Inflammatory macrophage (primary cell): ENCODE measurements around the gene RRAGD.

Source experiments
- DNase-seq, 2 donors: peaks; one replicate each; pipeline ENCODE4 v3.0.0-alpha.2; 2020 to 2022

RRAGD gene

GRCh38 chr6:89339565-89339964 is 72.5 kb downstream of the RRAGD start:
- DNase-seq, result no peak

GRCh38 chr6:89335164-89335563 is 76.9 kb downstream of the RRAGD start:
- no peak for DNase-seq

GRCh38 chr6:89330910-89331309 is 81.2 kb downstream of the RRAGD start:
- no peak for DNase-seq

GRCh38 chr6:89328976-89329375 is 83.1 kb downstream of the RRAGD start:
- no peak for DNase-seq

- DNase-seq, result no peak
Measured at GRCh38 chr6:89324304-89324703, 87.8 kb downstream of the RRAGD start.

DNA sequence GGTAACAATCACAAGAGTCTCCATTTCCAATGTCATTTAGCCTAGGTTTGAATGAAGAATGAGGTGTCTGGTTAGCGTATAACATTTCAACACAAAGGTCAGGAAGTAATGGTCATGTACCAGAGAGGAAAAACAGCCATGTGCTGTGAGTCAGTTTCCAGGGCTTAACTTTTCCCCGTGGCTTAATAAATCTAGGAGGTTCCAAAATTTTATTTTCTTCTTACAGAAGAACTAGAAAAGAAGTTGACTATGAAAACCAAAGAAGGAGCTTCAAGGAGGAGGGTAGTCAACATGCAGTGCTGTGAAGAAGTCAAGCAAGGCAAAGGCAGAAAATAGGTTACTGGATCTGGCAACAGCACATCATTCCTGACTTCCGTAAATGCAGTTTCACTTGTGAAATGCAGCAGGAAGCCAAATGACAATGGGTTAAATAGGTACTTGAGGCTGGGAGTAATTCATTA is 88.5 kb downstream of the RRAGD start:
- DNase-seq, result peak; percentile 62 to 67

DNA sequence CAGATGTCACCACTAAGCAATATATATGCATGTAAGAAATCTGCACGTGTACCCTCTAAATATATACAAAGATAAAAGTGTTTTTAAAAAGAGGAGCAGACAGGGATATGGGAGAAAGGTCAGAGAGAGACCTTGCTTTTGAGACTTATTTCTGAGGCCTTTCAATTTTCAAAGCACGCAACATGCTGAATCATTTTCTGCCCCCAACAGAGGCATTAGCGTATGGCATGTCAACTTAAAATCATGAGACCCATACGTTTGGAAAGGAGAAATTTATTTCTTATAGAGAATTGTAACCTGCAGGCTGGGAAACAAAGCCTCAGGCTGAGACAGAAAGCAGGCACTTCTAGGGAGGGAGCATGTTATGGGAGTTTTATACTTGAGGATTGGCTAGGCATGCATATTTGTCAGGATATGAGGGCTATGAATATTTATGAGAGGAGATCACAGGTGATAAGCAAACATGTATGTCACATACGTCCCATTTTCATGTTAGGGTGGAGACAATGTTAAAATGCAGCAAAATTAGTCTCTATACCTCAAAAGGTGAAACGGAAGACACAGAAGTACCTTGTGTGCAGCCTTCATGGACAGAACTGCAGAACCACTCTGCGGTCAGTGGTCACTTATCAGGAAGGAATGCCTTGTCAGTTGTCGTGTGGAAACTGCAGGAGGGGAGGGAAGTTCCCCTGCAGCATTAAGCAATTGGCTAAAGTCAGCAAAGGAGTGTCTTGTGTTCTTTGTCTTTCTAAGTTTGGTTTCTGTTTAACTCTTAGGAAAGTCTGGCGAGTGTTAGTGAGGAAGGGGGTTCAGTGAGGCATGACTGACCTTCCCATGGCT is 90.7 kb downstream of the RRAGD start:
- peak; percentile 88 to 91 for DNase-seq

DNA sequence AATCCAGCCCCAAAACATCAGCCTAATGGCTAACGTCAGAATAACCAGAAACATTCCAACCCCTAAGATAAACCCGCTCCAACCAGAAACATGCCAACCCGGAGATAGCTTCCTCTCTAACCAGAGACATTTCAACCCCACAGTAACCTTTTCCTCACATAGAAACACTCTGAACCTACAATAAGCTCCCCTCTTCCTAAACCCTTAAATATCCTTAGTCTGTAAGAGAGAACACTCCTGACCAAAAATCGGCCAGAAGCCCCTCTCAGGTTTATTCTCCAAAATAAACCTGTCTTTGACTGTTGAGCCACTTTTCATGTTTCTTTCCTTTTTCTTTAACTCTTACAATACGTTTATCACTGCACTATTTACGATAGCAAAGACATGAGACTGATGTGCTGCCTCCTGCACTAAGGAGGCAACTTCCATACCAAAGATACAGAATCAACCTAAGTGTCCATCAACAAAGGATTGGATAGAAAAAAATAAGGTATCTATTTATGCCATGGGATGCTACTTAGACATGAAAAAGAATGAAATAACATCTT is 92.0 kb downstream of the RRAGD start:
- no peak for DNase-seq

DNA sequence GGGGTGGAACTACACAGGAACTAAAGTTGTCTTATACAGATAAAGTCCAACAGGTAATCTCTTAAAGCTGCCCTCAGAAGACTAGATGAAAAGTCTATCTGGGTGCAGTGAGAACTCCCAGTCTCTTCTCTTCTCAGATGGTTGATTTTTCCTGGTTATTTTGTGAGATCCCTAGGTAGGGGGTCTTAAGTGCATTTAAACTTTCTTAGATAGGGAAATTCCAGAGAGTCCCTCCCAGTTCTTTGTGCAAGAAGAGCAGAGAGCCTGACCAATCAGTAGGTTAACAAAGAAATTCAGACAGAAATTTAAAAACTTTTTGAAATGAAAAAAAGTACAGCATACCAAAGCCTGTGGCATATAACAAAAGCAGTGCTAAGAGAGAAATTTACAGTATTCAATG is 95.0 kb downstream of the RRAGD start:
- DNase-seq, result no peak

DNA sequence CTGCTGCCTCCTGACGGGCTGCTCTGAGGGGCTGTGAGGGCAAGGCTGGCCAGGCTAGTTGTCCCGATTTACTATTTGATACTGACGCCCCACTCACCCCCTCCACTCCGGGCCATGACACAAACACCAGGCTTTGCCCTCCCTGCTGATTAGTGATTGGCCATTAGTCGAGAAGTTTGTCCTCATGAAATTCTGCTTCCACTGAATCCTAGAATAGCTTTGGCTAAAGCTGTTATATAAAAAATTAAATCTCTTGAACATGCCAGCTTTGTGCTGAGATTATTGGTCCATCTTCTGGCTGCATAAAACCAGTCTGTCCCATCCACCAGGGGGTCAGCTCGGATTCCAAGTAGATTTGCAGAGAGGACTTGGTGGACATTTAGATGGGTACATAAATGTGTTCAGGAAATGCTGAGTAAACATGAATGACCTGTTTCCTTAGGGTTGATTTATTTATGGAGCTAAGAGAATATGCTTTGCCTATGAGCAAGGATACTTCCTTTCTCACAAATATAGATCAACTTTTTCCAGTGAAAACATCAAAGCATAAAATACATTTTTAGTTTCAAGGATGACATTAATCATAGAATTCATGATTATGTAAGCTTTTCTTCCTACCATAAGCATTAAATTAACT is 96.7 kb downstream of the RRAGD start, which contains the start of gene GABRR2:
GABRR2 (minus strand) TSS at position 51 of the 637 bp plus-strand sequence. CDS start 134 bp downstream, outside the sequence.
- DNase-seq, result no peak

GRCh38 chr6:89314692-89315091 is 97.4 kb downstream of the RRAGD start:
- DNase-seq, result no peak
